ENCODE data around the gene IL17RA.
"Not testable (repeated sequence)": the region's sequence is repeated elsewhere in the genome, so short reads cannot be mapped to it uniquely, and the experiment has no call there.

Gene IL17RA, protein sequence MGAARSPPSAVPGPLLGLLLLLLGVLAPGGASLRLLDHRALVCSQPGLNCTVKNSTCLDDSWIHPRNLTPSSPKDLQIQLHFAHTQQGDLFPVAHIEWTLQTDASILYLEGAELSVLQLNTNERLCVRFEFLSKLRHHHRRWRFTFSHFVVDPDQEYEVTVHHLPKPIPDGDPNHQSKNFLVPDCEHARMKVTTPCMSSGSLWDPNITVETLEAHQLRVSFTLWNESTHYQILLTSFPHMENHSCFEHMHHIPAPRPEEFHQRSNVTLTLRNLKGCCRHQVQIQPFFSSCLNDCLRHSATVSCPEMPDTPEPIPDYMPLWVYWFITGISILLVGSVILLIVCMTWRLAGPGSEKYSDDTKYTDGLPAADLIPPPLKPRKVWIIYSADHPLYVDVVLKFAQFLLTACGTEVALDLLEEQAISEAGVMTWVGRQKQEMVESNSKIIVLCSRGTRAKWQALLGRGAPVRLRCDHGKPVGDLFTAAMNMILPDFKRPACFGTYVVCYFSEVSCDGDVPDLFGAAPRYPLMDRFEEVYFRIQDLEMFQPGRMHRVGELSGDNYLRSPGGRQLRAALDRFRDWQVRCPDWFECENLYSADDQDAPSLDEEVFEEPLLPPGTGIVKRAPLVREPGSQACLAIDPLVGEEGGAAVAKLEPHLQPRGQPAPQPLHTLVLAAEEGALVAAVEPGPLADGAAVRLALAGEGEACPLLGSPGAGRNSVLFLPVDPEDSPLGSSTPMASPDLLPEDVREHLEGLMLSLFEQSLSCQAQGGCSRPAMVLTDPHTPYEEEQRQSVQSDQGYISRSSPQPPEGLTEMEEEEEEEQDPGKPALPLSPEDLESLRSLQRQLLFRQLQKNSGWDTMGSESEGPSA

DNA sequence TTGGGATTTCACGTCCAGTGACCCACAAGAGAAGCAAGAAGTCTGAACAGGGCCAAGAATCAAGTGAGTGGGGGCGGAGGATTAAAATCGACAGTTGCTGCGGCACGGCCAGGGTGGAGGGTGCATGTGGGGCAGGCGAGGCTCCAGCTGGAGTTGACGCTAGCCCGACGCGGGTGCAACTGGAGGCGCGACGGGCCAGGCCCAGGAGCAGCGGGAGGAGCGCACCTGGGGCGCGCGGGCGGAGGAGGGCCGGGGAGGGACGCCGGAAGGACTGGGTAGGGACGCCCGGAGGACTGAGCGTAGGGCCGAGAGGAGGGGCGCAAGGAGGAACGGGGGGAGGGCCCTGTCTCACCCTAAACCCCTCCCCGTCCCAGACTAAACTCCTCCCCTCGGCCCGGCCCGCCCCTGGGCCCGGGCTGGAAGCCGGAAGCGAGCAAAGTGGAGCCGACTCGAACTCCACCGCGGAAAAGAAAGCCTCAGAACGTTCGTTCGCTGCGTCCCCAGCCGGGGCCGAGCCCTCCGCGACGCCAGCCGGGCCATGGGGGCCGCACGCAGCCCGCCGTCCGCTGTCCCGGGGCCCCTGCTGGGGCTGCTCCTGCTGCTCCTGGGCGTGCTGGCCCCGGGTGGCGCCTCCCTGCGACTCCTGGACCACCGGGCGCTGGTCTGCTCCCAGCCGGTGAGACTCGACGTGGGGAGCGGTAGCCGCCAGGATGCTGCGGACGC is at the start of gene IL17RA:
IL17RA (plus strand) TSS at position 447 of the 723 bp plus-strand sequence; CDS start at position 539, 92 bp downstream.
- DNase-seq, result peak; percentile 74

DNA sequence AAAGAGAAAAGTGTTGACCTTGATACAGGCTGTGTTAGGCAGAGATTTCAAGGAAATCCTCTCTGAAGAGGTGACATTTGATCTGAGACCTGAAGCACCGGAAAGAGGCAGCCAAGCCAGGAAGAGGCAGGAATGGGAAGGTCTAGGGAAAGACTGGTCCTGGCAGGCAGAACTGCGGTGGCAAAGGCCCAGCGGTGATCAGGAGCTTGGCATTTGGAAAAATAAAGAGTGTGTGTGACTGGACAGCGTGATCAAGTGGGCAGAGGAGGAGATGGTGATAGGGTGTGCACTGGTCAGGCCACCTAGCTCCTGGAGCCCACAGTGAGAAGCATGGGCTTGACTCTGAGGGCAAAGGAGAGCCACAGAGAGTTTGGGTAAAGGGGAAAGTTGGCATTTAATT is 49.6 kb upstream of the IL17RA start:
- DNase-seq, result no peak

- not testable (repeated sequence) for DNase-seq
Observed at GRCh38 chr22:17035976-17036841, 48.6 kb upstream of the IL17RA start.

- not testable (repeated sequence) for DNase-seq
Observed at GRCh38 chr22:17036842-17037711, 47.7 kb upstream of the IL17RA start.

GRCh38 chr22:17043521-17043920 is 41.3 kb upstream of the IL17RA start:
- no peak for DNase-seq

DNA sequence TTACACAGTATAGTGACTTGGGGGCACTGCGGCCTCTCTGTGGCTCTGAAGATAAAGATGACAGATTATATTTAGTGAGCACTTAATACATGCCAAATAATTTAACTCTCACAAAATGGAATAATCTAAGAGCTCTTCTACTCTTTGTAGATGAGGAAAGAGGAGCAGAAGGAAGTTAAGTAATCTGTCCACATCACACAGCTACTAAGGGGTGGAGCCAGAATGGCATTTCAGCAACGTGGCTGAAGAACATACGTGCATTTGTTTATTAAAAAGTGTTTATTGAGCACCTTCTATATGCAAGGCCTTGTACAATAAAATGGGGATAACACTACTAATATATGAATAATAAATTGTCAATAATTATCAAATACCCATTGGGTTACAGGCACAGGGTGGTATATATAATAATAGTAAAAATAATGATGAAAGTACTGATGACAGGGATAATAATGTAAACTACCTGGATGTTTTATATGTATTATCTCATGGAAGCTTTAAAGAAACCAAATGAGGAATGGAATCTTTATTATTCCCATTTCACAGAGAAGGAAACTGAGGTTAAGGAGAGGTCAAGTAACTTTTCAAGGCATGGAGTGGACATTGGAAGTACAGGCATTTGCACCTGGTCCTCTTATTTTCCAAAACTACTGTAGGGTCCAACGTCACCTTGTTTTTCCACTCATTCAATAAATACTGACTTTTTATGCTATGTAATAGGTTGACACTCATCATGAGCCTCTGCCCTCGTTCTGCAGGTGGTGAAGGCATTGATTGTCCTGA is 38.0 kb upstream of the IL17RA start:
- peak; percentile 36 for DNase-seq

DNA sequence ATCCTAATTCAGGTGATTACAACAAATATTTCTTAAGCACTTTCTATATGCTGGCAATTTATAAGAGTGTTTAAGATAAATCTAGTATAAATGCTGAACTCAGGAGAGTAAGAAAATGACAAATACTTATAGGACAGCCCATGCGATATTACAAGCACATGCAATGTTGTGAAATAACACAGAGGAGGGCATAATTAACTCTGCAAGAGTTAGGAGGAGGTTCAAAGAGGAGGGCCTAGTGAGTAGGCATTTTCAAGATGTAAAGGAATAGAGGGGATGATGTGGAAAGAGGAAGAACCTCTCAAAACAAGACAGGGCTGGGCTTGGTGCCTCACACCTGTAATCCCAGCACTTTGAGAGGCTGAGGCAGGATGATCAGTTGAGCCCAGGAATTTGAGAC is 37.1 kb upstream of the IL17RA start:
- DNase-seq, result peak; percentile 81

- no peak for DNase-seq
Observed at GRCh38 chr22:17056058-17056457, 28.7 kb upstream of the IL17RA start.

GRCh38 chr22:17056807-17057206 is 28.0 kb upstream of the IL17RA start:
- no peak for DNase-seq

DNA sequence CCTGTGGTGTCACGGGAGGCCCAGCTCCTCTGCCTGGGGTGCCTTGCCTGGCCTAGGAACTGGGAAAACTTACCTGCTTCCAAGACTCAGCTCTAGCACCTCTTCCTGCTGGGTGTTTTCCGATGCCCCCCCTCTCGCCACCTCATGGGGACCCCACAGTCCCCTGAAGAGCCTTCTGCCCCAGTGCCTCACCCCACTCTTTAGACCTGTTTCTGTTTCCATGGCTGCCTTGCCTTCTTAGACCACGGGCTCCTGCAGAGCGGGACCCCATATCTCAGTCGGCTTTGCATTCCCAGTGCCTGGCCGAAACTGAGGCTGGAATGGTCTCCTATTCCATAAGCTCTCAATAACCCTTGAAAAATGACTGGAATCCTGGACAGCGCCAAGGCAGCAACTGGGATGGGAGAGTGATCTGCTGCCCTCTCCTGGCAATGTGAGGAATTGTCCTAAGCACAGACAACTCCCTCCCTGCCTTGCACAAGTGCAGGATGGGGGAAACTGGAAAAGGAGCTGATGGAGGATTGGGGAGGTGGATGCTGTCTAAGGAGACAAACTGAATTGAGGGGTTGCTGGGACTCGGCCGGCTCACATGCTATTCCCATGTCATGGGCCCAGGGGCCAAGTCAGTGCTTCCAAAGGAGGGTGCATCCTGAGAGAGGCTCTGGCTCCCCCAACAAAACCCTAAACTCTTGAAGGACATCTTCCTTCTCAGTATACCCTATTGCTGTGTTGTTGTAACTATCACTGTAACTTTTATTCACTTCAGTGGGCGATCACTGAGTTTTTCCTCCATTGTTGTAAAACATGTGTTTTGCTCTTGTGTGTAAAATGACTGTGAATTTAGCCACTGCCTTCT is 26.6 kb upstream of the IL17RA start:
- no peak for DNase-seq

DNA sequence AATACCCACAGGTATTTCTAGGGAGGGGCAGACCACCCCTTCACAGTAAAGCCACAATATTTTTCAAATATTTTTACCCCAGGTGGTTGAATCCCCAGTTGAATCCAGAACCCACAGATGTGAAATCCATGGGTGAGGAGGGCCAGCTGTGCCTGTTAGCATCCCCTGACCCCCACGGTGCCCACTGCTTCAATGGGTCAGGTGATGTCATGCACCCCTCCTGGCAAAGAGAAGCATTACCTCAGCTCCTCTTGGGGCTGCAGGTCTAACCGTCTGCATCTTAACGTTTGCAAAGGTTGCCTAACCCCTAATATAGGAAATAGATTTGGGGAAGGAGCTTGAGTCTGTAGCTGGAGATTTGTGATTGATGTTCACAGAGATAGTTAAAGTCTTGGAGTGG is 24.7 kb upstream of the IL17RA start:
- no peak for DNase-seq

GRCh38 chr22:17063411-17064106 is 21.2 kb upstream of the IL17RA start:
- no peak for DNase-seq

DNA sequence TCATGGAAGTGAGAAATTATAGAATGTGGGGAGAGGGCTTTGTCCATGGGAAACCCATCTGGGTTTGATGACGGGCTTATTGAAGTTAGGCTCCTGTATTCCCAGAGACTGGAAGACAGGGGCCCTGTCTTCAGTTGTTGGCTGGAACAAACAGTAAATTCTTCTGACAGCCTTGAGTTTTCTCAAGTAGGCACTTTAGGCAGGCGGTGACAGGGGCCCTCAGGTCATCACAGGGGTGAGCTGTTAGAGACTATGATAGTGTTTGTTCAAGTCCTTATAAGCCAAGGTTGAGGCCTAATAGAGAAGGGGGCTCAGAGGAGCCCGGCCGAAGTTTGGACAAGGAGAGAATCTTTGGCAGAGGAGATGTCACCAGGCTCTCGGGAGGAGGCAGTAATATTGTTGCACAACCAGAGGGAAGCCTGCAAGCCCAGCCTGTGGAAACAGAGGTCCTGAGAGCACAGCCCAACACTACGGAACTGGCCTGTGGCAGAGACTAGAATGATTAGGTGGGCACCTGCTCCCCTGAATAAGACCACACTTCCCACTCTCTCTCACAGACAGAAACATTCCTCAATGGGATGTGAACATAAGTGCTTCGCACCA is 20.2 kb upstream of the IL17RA start:
- no peak for DNase-seq

DNA sequence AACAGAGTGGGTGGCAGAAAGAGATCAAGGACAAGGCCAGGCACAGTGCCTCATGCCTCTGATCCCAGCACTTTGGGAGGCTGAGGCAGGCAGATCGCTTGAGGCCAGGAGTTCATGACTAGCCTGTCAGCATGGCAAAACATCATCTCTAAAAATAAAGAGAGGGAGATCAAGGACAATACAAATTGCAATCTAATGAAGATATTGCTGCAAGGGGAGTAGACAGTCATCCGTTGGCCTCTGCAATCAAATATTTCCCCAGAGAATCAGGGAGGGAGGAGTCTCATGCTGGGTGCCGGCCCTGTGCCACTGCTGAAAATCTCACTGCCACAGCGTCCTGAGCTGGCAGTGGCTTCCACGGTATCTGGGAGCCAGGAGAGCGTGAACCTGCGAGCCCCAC is 19.4 kb upstream of the IL17RA start:
- DNase-seq, result no peak

DNA sequence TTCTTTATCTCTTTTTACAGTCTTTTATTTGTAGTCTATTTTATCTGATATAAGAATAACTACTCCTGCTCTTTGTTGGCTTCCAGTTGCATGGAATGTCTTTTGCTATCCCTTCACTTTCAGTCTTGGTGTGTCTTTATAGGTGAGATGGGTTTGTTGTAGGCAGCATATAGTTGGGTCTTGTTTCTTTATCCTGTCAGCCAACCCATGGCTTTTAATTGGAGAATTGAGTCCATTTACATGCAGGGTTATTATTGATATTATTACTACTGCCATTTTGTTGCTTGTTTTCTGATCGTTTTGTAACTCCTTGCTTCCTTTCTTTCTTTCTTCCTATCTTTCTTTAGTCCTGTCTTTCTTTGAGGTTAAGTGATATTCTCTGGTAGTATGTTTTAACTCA is 11.9 kb upstream of the IL17RA start:
- no peak for DNase-seq

- DNase-seq, result no peak
Observed at GRCh38 chr22:17074648-17075002, 10.2 kb upstream of the IL17RA start.

DNA sequence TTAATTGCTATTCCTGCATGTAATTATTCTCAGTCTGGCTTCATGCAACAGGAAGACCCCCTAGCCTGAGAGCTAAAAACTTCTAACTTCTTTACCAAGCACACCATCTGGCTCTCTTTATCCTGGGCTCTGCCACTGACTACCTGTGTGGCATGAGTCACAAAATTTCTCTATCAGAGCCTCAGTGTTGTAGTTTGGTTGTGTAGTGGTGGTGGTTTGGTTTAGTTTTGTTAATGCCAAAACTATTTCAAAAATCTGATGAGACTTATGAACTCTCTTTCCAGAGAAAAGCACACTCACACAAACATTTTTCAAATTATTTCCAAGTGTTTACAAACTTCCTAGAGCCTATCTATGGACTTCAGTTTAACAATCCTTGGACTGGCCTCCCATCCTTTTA is 7.5 kb upstream of the IL17RA start:
- no peak for DNase-seq

DNA sequence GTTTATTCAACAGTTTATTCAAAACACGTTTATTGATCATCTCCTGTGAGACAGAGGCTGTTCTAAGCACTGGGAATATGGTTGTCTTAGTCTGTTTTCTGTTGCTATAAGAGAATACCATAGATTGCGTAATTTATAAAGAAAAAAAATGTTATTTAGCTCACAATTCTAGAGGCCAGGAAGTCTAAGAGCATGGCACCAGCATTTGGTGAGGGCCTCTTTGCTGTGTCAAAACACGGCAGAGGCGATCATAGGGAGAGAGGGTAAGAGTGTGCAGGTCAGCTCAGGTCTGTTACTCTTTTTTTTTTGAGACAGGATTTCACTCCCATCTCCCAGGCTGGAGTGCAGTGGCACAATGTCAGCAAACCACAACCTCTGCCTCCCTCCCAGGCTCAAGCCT is 5.2 kb upstream of the IL17RA start:
- no peak for DNase-seq

Measured in GF-D8 (cell line).